HFF-Myc (cell line): ENCODE measurements around the gene CATSPERZ.

Experiments
- DNase-seq: peaks from one replicate; pipeline ENCODE4 v3.0.0-alpha.2; 2011; ENCODE audit warnings: low read depth; ENCODE audit errors: extremely low read depth
- H3K4me3 ChIP-seq: replicated peaks from 2 replicates; pipeline ENCODE4 v1.5.1; 2011; ENCODE audit warnings: low read depth, mild to moderate bottlenecking, control low read depth, low read length
- CTCF ChIP-seq: IDR thresholded peaks from 2 replicates; pipeline ENCODE4 v1.5.1; 2012; ENCODE audit warnings: mild to moderate bottlenecking, low read depth, low read length, control low read depth; ENCODE audit errors: missing control alignments

CATSPERZ gene

DNA sequence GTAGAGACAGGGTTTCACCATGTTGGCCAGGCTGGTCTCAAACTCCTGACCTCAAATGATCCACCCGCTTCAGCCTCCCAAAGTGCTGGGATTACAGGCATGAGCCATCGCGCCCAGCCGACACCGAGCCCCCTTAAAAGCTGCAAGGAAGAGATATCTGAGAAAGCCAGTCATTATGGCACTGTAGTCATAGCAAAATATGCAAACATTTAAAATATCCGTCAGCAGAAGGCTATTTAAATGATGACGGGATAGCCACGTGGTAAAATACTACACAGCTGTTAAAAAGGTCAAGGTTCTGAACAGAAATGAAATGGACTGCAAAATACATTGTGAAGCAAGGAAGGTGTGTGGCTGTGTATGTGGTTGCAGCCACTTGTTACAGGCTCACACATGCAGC, 33.4 kb downstream of the CATSPERZ start:
- TF ChIP-seq CTCF = no peak
- H3K4me3 ChIP-seq = no peak overlapping the region
- DNase-seq = no peak

- no peak overlapping the region for H3K4me3 ChIP-seq
- DNase-seq = peak; percentile 65
- TF ChIP-seq CTCF = no peak
Measured at GRCh38 chr11:64334764-64335735, 34.9 kb downstream of the CATSPERZ start.

DNA sequence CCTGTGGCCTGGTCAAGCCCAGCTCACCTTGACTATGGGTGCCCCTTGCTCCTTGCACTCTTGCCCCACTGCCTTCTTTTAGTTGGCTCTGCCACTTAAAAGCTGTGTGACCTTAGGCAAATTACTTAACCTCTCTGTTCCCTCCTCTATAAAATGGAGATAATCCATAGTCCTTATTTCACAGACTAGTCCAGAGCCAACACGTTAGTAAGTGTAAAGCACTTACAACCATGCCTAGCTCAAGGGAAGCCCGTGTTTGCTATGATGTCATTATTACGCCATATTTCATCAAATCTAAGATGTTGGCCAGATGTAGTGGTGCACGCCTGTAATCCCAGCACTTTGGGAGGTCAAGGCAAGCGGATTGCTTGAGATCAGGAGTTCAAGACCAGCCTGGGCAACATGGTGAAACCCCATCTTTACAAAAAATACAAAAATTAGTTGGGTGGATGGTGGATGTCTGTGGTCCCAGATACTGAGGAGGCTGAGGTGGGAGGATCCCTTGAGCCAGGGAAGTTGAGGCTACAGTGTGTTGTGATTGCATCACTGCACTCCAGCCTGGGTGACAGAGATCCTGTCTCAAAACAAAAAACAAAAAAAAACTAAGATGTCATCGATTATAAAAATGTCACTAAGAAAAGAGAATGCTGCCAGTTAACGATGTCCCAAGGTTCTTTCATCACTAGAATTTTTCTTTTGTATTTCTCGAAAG, 37.5 kb downstream of the CATSPERZ start:
- no peak for DNase-seq
- no peak overlapping the region for H3K4me3 ChIP-seq
- no peak for TF ChIP-seq CTCF

DNA sequence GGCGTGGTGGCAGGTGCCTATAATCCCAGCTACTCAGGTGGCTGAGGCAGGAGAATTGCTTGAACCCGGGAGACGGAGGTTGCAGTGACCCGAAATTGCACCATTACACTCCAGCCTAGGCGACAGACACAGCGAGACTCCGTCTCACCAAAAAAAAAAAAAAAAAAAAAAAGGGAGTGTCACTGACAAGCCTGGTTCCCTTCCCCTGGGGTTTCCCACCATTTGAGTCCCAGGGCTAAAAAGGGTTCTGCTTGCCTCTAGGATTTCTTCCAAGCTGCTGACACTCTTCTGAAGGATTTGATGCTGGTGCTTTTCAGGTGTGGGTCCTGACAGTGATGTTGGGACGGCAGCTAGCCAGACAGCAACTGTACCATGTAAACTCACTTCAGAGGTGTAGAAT, 38.6 kb downstream of the CATSPERZ start:
- no peak overlapping the region for H3K4me3 ChIP-seq
- TF ChIP-seq CTCF = no peak
- DNase-seq = no peak

- TF ChIP-seq CTCF = no peak
- H3K4me3 ChIP-seq = no peak overlapping the region
- no peak for DNase-seq
Measured at GRCh38 chr11:64339286-64339685, 39.1 kb downstream of the CATSPERZ start.

DNA sequence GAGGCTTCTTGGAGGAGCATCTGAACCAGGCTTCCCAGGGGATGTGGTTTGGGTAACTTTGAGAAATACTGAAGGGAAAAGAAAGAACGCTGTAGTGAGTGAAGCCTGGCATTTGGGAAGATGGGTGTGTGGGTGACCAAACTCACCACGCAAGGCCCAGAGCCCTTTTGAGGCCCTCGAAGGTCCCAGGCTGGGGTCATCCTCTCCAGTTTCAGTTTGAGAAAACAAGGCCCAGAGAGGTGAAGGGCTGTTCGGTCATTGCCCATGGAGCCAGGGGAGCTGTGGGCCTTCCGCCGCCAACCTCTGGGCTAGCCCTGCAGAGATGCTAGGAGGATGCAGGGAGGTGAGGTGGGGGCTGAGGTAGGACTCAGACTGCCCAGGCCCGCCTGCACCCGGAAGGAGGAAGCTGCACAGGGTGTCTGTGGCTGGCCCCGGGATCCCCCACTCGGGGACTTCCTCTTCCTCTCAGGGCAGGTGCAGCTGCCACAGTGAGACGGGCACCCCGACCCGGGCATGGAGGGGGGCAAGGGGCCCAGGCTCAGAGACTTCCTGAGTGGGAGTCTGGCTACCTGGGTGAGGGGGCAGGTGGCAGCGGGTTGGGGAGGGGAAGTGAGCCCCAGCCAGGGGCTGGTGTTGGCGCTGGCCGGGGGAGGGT, 39.7 kb downstream of the CATSPERZ start, which contains the start of gene CCDC88B:
TSS of gene CCDC88B (plus strand) at position 451 of the 655 bp plus-strand sequence. CDS start at position 514, 63 bp downstream.
- no peak for TF ChIP-seq CTCF
- H3K4me3 ChIP-seq = no peak within 1 kb of the TSS
- DNase-seq = no peak
